Testis (tissue), 2 donors: ENCODE results near the gene EHD2.

Experiments used
- CTCF ChIP-seq, 3 experiments: fragments of 450-650 bp in 2 of 3; fragments of 200-600 bp in 1 of 3; sonication (generic) in 1 of 3; IDR thresholded peaks; one replicate each; pipeline ENCODE4 v1.5.1; 2016 to 2019; ENCODE audit warnings: antibody characterized with exemption in 3 of 3, mild to moderate bottlenecking in 2 of 3, moderate library complexity in 1 of 3
- POLR2A ChIP-seq: fragments of 450-650 bp; IDR thresholded peaks from one replicate; pipeline ENCODE4 v1.6.1; 2017; ENCODE audit warnings: antibody characterized with exemption, mild to moderate bottlenecking, moderate library complexity

GRCh38 chr19:47730910-47731309 lies 17.7 kb downstream of the EHD2 start:
- no peak for TF ChIP-seq CTCF (IDR thresholded peaks at IDR 0.05)
- no peak for TF ChIP-seq POLR2A
